ENCODE data around the gene ACTN3.
A peak's percentile ranks its signal among the peaks of the same experiment; 100 is the strongest.
"Not testable (repeated sequence)": the region's sequence is repeated elsewhere in the genome, so short reads cannot be mapped to it uniquely, and the experiment has no call there.

ACTN3 gene

DNA sequence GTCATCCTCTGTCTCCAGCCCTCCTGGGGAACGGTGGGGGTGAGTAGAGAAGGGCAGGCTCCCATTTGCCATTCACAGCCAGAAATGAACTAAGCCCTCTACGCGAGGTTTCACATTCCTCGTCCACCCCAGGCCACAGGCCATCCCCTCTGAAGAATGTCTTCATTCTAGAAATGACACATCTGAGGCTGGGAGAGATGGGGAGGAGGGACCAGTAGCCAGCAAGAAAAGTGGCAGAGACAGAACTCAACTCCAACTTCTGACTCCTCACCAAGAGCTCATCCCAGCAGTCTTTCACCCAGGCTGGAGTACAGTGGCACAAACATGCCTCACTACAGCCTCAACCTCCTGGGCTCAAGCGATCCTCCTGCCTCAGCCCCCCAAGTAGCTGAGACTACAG lies 18.3 kb downstream of the ACTN3 start:
- no peak for DNase-seq (ENCODE audit: low read depth)

DNA sequence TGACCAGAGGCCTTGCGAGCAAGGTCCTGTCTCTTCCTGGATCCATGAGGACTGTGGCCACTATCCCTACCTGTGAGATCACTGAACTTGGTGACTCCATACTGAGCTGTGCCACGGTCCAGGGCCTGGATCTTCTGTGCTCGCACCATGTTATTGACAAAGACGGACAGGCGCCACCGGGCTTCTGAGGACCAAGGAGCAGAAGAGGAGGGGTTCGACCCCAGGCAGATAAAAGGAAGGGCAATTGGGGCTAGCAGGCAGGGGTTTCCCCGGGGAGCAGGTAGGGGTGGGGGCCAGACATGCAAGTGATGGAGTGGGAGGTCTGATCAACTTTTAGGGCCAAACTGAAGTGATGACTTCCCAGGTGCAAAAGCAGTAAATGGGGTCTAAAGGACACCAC lies 19.5 kb downstream of the ACTN3 start:
- no peak for DNase-seq (ENCODE audit: low read depth)

DNA sequence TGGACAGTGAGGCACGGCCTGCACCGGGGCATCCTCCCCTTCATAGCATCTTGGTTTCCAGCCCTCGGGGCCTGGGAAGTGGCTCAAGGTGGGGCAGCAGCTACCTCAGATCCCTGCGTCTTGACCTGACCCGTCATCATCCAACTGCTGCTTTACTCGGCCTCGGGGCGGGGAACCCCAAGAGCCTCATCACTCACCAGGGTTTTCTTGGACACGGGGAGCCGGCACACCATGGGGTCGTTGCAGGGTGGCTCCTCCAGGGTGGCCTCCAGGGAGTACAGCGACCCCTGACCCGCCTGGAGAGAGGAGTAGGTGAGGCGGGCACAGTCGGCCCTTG lies 21.1 kb downstream of the ACTN3 start:
- no peak for DNase-seq (ENCODE audit: low read depth)

DNA sequence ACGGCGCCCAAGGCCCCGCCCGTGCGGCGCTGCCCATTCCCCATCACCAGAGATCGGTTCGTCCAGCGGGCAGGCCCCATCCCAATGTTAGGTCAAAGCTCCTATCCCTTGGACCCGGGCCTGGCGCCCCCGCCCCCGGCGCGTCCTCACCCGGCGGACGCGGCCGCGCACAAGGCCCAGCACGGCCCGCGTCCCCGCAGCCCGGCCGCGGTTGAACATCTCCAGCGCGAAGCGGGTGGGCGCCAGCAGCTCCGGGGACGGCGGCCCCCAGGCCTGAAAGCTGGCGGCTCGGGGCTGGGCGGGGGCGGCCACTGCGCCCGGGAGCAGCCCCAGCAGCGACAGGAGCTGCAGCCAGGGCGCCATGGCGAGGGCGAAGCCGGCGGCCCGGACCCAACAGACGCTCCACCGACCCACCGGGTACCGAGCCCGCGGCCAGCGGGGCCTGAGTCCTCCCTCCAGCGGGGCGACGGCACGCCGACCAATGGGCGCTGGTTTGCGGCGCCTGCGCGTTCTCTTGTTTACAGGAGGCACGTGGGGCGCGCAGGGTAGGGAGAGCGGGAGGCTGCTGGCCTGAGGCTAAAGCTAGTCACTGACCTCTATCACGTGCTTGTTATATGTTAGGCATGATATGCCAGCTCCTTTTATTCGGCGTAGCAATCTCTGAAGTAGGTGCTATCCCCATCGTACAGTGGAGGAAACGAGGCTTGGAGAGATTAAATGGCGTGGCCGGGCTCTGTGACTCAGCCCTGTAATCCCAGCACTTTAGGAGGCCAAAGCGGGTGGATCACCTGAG lies 21.6 kb downstream of the ACTN3 start, which contains the start of gene CTSF:
Gene CTSF, minus strand, starts transcription at position 483 of the 793 bp plus-strand sequence. Its CDS starts 120 bp downstream, at position 363.
- peak; percentile 51 for DNase-seq (ENCODE audit: low read depth)

DNA sequence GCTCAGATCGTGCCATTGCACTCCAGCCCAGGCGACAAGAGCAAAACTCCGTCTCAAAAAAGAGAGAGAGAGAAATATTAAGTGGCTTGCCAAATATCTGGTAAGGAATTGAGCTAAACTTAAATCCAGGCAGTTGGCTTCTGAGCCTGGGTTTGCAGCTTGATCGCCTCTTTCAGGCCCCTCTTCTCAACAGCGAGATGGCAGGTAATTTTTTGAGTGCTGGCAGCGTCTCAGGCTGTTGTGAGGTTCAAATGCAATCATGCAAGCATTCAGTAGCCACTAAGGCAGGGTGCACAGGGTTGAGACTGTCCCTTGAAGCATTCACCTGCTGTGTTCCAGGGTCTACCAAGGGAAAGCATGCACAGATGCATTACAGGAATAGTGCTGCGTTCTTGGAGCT lies 22.4 kb downstream of the ACTN3 start:
- DNase-seq (ENCODE audit: low read depth) = no peak

DNA sequence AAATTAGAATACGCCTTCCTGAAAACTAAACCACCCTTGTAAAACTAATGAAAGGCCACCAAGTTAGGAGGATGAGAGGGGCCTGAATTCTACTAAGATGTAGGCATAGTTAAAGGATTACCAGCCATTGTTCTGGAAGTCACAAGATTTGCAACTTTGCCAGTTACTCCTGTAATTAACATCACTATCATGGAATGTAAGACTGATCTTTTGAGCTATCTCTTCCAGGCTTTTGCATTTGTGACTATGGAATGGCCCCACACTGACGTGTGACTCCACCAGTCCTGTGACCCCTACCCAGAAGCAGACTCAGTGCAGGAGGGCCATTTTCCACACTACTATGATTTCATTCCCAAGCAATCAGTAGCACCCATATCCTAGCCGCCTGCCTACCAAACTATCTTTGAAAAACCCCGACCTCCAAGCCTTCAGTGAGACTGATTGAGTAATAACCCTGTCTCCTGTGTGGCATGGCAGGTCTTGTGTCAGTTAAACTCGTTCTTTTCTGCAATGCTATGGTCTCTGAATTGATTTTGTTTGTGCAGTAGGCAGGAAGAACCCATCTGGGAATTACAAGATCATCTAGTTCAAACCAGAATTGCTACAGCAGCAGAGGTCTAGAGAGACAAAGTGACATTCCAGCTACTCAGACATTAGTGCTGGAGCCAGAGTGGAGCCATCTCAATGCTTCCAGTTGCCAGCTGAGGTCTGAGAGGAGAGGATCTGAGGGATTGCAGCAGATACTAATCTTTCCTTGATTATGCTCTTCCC lies 23.6 kb downstream of the ACTN3 start:
- DNase-seq (ENCODE audit: low read depth) = no peak

DNA sequence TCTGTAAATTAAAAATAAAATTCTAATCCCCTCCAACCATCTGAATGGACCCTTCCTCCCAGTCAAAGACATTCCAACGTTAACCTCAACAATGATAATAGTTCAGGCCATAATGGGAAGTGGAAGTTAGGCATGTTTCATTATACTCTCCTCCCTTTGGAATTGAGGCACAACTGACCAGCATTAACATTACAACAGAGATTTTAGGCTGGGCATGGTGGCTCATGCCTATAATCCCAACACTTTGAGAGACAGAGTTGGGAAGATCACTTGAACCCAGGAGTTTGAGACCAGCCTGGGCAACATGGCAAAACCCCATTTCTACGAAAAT lies 24.1 kb downstream of the ACTN3 start:
- no peak for DNase-seq (ENCODE audit: low read depth)

DNA sequence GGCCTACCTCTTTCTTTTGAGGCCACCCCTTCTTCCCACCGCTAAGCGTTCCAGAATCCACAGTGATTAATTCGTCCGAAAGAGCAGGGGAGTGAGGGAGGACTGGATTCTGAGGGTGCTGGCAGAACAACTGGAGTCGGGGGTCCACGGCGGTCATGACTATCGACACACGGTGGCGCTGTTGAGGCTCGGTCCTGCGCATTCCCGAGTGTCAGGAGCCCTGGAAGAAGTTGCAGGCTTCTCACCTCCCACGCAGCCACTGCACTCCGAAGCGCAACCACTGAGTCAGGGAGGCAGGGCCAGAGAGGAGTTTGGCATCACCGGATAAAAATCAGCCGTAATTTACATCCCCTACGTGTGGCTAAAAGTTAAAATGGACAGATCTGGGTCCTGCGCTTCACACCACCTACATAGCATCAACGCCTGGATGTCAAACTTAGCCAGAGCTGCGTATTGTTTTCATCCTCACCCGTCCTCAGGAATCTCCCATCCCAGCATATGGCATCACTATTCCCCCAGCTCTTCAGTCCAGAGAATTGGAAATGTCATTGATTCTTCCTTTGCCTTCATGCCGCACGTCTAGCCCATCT lies 32.4 kb downstream of the ACTN3 start:
- peak; percentile 78 for DNase-seq (ENCODE audit: low read depth)

DNA sequence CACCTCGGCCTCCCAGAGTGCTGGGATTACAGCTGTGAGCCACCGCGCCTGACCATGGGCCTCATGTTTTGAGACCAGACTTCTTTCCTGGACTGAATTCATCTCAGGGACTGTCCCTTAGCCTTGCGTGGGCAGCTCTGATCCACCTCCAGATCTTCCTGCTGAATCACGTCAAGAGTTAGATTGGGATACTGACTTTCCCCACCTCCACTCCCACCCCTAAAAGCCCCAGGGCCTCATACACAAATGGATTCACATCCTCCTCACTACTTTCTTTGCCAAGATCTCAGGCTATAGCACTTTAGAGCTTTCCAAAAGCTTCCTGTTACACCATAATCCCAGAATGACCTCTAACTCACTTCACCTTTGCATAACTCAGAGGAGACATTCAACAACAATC lies 34.1 kb downstream of the ACTN3 start:
- DNase-seq (ENCODE audit: low read depth) = no peak

DNA sequence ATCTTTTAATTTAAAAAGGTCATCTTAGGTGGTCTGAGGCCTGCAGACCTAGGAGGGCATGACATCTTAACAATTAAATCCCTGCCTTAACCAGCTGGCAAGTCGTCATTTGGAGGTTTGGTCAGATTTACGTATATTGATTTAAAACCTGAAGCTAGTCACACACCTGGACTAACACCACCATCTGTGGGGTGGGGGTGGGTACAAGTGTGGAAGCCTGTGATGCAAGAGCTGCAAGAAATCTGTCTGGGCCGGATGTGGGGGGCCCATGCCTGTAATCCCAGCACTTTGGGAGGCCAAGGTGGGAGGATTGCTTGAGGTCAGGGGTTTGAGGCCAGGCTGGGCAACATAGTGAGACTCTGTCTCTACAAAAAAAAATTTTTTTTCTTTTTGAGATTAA lies 34.6 kb downstream of the ACTN3 start:
- no peak for DNase-seq (ENCODE audit: low read depth)

DNA sequence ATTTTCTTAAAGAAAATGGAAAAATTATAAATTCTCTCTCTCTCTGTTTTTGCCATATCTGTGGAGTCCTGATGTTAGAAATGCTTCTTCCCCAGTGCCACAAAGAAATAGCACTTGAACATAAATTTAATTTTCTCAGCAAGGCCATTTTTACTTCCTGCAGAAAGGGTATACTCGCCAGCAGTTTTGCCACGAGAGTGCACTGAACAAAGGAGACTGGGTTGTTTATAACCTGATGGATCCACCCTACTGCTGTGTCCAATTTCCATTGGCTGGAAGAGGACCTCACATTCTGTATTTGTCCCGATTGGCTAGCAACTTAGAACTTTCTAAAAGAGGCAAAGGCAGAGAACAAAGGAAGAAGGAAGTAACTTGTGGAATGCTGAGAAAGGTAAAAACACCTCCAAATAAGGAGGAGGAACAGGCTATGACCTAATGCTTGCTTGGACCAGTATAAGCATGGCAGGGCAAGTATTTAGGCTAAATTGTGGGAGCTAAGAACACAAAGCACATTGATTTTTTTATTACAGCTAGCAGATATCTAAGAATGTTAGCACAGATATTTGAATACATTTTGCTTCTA lies 36.0 kb downstream of the ACTN3 start:
- DNase-seq (ENCODE audit: low read depth) = not testable (repeated sequence)

DNA sequence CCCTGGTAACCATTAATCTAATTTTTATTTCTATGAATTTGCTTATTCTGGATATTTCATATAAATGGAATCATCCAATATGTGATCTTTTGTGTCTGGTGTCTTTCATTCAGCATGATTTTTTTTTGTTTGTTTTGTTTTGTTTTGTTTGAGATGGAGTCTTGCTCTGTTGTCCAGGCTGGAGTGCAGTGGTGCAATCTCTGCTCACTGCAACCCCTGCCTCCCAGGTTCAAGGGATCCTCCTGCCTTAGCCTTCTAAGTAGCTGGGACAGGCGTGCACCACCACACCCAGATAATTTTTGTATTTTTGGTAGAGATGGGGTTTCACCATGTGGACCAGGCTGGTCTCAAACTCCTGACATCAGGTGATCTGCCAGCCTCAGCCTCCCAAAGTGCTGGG lies 38.7 kb downstream of the ACTN3 start:
- DNase-seq (ENCODE audit: low read depth) = not testable (repeated sequence)

DNA sequence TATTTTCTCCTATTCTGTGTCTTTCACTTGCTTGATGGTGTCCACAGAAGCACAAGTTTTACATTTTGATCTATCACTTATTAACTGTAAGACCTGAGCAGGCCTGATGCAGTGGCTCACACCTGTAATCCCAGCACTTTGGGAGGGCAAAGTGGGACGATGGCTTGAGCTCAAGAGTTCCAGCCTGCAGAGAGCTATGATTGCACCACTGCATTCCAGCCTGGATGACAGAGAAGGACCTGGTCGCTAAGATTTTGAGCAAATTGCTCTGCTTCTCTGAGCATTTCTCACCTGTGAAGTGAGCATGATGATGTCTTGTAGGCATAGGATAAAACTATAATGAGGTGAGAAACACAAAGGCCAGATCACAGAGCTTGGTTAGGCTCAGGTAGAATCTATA lies 39.4 kb downstream of the ACTN3 start:
- DNase-seq (ENCODE audit: low read depth) = no peak

DNA sequence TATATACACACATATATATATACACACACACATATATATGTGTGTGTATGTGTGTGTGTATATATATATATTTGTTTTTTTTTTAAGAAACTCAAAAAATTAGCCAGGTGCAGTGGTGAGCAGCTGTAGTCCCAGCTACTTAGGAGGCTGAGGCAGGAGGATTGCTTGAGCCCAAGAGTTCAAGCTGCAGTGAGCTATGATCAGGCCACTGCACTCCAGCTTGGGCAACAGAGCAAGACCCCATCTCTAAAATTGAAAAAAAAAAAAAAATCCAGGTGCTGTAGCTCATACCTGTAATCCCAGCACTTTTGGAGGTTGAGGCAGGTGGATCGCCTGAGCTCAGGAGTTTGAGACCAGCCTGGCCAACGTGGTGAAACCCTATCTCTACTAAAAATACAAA lies 42.6 kb downstream of the ACTN3 start:
- not testable (repeated sequence) for DNase-seq (ENCODE audit: low read depth)

DNA sequence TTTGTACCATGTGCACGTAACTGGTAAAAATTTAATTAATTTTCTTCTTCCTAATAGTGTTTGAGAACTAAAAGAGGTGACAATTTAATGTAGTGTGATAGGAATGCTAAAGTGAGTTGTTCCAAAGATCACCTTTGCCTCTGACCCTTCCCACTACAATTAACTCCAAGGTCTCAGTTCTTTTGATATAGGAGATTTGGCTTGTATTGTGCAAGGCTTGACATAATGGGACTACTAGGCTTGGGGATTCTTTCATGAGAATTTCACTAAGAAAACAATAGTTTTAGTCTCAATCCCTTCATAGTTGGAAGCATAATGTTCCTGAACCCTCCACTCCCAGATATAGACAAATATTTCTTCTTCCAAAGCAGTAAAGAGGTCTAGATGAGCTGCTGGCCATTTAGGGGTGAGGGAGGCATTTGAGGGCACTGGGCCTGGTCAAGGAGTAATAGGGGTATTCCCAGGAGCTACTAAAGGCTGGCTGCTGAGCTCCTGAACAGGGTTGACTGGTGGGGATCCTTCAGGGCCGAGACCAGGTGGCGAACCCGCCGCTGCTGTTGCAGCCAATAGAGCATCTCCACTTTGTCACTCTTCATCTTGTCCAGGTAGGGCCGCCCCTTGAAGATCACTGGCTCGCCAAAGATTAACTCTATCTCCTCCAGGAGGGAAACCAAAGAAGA lies 43.4 kb downstream of the ACTN3 start:
- DNase-seq (ENCODE audit: low read depth) = no peak

DNA sequence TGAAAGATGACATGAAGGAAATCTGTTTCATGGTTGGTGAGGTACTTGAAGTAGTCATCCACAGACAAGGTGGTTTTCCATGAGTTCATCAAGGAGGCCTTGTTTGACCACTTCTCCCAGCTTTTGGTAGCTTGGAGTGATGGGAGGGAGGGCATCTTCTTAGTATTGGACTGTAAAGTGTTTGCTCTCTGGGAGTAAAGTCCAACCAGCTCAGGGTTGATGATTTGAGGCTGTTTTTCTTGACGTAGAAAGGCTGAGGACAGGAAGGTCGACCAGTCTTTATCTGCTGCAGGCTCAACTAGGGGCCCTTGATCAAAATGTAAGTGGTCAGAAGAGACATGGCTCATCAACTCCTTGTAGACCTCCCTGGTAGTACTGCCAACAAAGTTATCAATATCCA lies 44.5 kb downstream of the ACTN3 start:
- no peak for DNase-seq (ENCODE audit: low read depth)

DNA sequence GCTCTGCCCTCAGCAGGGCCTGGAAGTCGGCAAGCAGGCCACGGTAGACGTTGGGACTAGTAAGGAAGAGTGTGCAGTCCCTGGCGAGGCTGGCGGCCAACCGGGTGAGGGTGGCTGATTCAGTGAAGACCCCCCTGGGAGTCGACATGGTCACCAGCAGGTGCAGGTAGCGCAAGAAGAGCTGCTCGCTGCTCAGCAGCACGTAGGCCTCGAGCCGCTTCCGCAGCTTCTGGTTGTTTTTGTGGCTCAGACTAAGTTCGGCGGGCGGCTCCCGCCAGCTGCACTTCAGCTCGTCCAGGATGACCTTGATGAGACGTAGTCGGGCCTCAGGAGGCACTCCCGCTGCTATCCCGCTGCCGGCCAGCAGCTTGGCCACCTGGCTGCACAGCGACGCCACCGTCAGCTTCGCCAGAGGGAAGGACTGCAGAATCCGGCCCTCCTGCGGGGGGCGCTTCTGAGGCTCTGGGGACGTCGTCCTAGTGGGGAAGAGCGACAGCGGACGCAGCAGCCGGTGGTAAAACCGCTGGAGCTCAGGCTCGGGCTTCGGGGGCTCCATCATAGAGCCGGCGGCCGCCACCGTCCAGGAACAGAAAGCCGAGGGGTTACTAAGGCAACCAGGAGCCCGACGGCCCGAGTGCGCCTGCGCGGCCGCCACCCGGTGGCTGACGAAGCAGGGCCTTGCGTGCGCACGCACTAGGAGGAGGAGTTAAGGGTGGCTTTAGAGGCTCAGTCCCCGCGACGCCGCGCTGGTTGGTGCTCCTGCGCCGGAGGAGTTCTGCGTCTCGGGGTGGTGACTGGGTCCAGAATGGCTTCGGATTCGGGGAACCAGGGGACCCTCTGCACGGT lies 46.0 kb downstream of the ACTN3 start, which contains the start of the genes CCDC87 and CCS:
Gene CCDC87, minus strand, starts transcription at position 607 of the 846 bp plus-strand sequence. Its CDS starts 48 bp downstream, at position 559.
Gene CCS, plus strand, starts transcription at position 729 of the 846 bp plus-strand sequence. Its CDS starts 77 bp downstream, at position 806.
- peak; percentile 99 for DNase-seq (ENCODE audit: low read depth)

DNA sequence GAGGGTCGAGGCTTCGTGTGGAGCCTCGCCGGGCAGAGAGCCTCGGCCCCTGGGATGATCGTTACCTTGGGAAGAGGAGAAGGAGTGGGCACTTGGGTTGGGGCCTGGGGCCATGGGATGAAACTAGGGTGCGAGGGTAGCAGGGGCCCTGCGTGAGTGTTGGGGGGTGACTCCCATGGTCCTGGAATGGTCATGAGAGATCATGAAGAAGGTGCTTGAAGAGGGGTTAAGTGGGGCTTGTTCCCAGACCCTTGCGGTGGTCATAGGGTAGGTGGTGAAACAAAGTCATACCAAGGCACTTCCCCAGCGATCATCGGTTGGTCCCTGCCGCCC lies 46.6 kb downstream of the ACTN3 start:
- DNase-seq (ENCODE audit: low read depth) = no peak

DNA sequence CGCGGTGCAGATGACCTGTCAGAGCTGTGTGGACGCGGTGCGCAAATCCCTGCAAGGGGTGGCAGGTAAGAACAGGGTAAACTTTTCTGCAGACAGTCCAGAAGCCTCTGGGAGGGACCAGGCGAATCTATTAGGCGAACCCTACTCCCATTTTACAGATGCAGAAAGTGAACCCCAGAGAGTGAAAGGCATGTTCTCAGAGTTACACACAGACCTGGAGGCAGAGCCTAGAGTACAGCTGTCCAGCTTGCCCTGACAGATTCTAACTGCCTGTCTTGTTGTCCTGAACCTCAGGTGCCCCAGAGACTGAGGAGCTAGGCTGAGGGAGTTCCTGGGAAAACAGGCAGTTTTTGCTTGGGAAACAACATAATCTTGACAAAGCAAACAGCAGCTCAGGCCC lies 46.9 kb downstream of the ACTN3 start:
- DNase-seq (ENCODE audit: low read depth) = no peak

DNA sequence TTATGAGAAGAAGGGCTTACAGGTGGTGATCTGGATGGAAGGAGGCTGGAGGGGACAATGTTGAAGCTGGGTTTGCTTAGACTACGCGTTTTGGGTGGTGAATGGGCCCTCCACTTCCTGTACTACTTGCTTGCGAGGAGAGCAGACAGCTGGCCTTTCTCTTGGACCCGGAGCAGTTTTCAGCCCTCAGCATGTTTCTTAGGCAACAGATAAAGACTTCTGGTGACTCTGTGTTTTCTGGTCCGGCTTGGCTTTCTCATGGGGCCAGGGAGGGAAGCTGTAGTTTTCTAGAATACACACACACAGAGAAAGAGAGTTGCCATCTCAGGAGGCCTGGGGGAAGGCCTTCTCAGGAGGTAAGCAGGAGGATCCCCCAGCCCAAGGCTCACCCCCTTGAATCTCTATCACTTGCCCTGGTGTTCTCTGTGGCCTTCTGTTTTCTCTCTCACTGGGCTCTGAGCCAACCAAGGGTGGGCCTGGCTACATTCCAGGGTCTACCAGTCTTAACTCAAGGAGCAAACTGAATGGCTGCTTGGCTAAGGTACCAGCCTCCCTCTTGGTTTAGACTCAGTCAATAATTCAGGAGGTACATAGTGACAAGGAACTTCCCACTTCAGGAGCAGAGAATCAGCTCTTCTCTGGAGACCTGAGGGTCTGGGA lies 48.7 kb downstream of the ACTN3 start:
- no peak for DNase-seq (ENCODE audit: low read depth)

DNA sequence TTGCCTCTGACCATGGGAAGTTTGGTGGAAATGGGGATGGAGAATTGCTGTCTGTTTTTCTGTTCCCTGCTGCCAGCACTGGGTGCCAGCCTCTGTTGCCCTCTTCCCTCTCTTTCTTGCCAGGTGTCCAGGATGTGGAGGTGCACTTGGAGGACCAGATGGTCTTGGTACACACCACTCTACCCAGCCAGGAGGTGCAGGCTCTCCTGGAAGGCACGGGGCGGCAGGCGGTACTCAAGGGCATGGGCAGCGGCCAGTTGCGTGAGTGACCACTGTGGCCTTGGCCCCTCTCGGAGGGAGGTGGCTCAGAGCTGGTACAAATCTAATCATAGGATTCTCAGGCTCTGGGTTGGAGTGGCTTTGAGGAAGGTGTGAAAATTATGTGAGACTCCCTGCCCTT lies 52.3 kb downstream of the ACTN3 start:
- DNase-seq (ENCODE audit: low read depth) = no peak
